WTC11 (cell line): ENCODE measurements around the gene DNAJC12. TPM values are rescaled to one million over a fixed set of nuclear protein-coding genes. Genes with fewer than 3 reads are reported as not detected.

ENCODE experiments used
- ATAC-seq: fragments of 200-7000 bp; cut with Tn5 transposase; 2 replicates; pipeline ENCODE4 v1.10.0; 2021; ENCODE audit warnings: mild to moderate bottlenecking, moderate library complexity
- CTCF ChIA-PET: fragments of 300-600 bp; sonication (Branson Sonifier 250); formaldehyde crosslinking; loops from one replicate; lab custom pipeline; 2021; ENCODE audit warnings: antibody characterized with exemption; lab: Charles Lee
- POLR2A ChIA-PET: fragments of 350-600 bp; sonication (Branson Sonifier 250); formaldehyde crosslinking; loops from one replicate; lab custom pipeline; 2021; ENCODE audit warnings: antibody characterized with exemption; lab: Charles Lee
- DNase-seq: peaks from one replicate; pipeline ENCODE4 v3.0.0; 2021; ENCODE audit warnings: low spot score
- H3K27ac Mint-ChIP-seq: 2 replicates; pipeline ENCODE4 v1.8.0; 2021; ENCODE audit warnings: mixed read lengths
- H3K27me3 Mint-ChIP-seq: 2 replicates; pipeline ENCODE4 v1.8.0; 2021; ENCODE audit warnings: low read depth, mild to moderate bottlenecking, moderate library complexity, mixed read lengths
- H3K36me3 Mint-ChIP-seq: 2 replicates; pipeline ENCODE4 v1.8.0; 2021; ENCODE audit warnings: mixed read lengths
- H3K4me1 Mint-ChIP-seq: 2 replicates; pipeline ENCODE4 v1.8.0; 2022; ENCODE audit warnings: mixed read lengths
- H3K4me3 Mint-ChIP-seq: 2 replicates; pipeline ENCODE4 v1.8.0; 2021; ENCODE audit warnings: mild to moderate bottlenecking, moderate library complexity, mixed read lengths
- H3K9me3 Mint-ChIP-seq: 2 replicates; pipeline ENCODE4 v1.8.0; 2021; ENCODE audit warnings: mixed read lengths
- ARID4B ChIP-seq: sonication (generic); formaldehyde crosslinking; IDR thresholded peaks from 2 replicates; pipeline ENCODE4 v1.8.0; 2023; ENCODE audit warnings: missing genetic modification reagents, mild to moderate bottlenecking, borderline replicate concordance
- ATF1 ChIP-seq: sonication (generic); formaldehyde crosslinking; IDR thresholded peaks from 2 replicates; pipeline ENCODE4 v1.8.1; 2023; ENCODE audit warnings: mild to moderate bottlenecking, moderate library complexity, missing genetic modification reagents
- CDX4 ChIP-seq: fragments of 250-450 bp; sonication (Bioruptor Pico); IDR thresholded peaks from 2 replicates; pipeline ENCODE4 v1.9.0; 2021; ENCODE audit warnings: moderate library complexity, mild to moderate bottlenecking, inconsistent platforms, borderline replicate concordance
- E2F4 ChIP-seq: sonication (generic); formaldehyde crosslinking; IDR thresholded peaks from 2 replicates; pipeline ENCODE4 v1.8.1; 2022; ENCODE audit warnings: low read depth, mild to moderate bottlenecking, moderate library complexity, missing genetic modification reagents, borderline replicate concordance
- E2F5 ChIP-seq: sonication (generic); formaldehyde crosslinking; IDR thresholded peaks from 2 replicates; pipeline ENCODE4 v1.8.1; 2022; ENCODE audit warnings: mild to moderate bottlenecking, moderate library complexity, missing genetic modification reagents
- ERG ChIP-seq: fragments of 250-450 bp; sonication (Bioruptor Pico); IDR thresholded peaks from 2 replicates; pipeline ENCODE4 v1.8.0; 2021; ENCODE audit warnings: mild to moderate bottlenecking
- ETV6 ChIP-seq: sonication (generic); formaldehyde crosslinking; IDR thresholded peaks from 2 replicates; pipeline ENCODE4 v1.8.1; 2022; ENCODE audit warnings: mild to moderate bottlenecking, missing genetic modification reagents
- GRHL2 ChIP-seq: fragments of 250-450 bp; sonication (Bioruptor Pico); IDR thresholded peaks from 2 replicates; pipeline ENCODE4 v1.8.0; 2022; ENCODE audit warnings: mild to moderate bottlenecking, moderate library complexity; ENCODE audit not compliant: insufficient replicate concordance, severe bottlenecking
- HMGA2 ChIP-seq: fragments of 250-450 bp; sonication (Bioruptor Pico); IDR thresholded peaks from 2 replicates; pipeline ENCODE4 v1.4.0; 2021; ENCODE audit warnings: mild to moderate bottlenecking, moderate library complexity
- MLX ChIP-seq: sonication (generic); formaldehyde crosslinking; IDR thresholded peaks from 2 replicates; pipeline ENCODE4 v1.8.1; 2023; ENCODE audit warnings: mild to moderate bottlenecking, missing genetic modification reagents, moderate library complexity
- MXD4 ChIP-seq: fragments of 250-450 bp; sonication (Bioruptor Pico); IDR thresholded peaks from 2 replicates; pipeline ENCODE4 v1.8.0; 2021; ENCODE audit warnings: mild to moderate bottlenecking, moderate library complexity, borderline replicate concordance
- NR2C2 ChIP-seq: sonication (generic); formaldehyde crosslinking; IDR thresholded peaks from 2 replicates; pipeline ENCODE4 v1.8.0; 2022; ENCODE audit warnings: mild to moderate bottlenecking, missing genetic modification reagents
- RELA ChIP-seq: sonication (generic); formaldehyde crosslinking; IDR thresholded peaks from 2 replicates; pipeline ENCODE4 v1.8.1; 2022; ENCODE audit warnings: missing genetic modification reagents, mild to moderate bottlenecking, borderline replicate concordance
- SOX15 ChIP-seq: fragments of 250-450 bp; sonication (Bioruptor Pico); IDR thresholded peaks from 2 replicates; pipeline ENCODE4 v1.9.0; 2021; ENCODE audit warnings: mild to moderate bottlenecking
- SP1 ChIP-seq: sonication (generic); formaldehyde crosslinking; conservative IDR thresholded peaks from 2 replicates; pipeline ENCODE4 v1.8.1; 2022; ENCODE audit warnings: missing genetic modification reagents
- TP53 ChIP-seq: sonication (generic); formaldehyde crosslinking; IDR thresholded peaks from 2 replicates; pipeline ENCODE4 v1.8.1; 2023; ENCODE audit warnings: mild to moderate bottlenecking, missing genetic modification reagents
- ZNF232 ChIP-seq: sonication (generic); formaldehyde crosslinking; IDR thresholded peaks from 2 replicates; pipeline ENCODE4 v1.8.0; 2022; ENCODE audit warnings: mild to moderate bottlenecking, missing genetic modification reagents
- ZNF281 ChIP-seq: sonication (generic); formaldehyde crosslinking; IDR thresholded peaks from 2 replicates; pipeline ENCODE4 v1.8.0; 2023; ENCODE audit warnings: mild to moderate bottlenecking, missing genetic modification reagents
- ZNF425 ChIP-seq: fragments of 250-450 bp; sonication (Bioruptor Pico); conservative IDR thresholded peaks from 2 replicates; pipeline ENCODE4 v1.9.0; 2021; ENCODE audit warnings: mild to moderate bottlenecking
- total RNA-seq: library from RNA; stranded (reverse); gene quantifications from 3 replicates; pipeline ENCODE4 v1.2.3, GENCODE V29; 2021

DNAJC12 gene
- total RNA-seq, 1 experiment from 2014 or later = 0.94 TPM

- H3K9me3 Mint-ChIP-seq = peaks cover 18% of the 10 kb centered on the region
- peaks cover 14% of the 10 kb centered on the region; the same call in 1 of the 2 replicates for H3K36me3 Mint-ChIP-seq
- no peak for TF ChIP-seq ARID4B
- no peak for TF ChIP-seq MLX (CRISPR knock-in tag)
- TF ChIP-seq RELA (CRISPR knock-in tag) = no peak
- TF ChIP-seq ATF1 = no peak
- no peak for TF ChIP-seq MXD4 (CRISPR knock-in tag)
- no peak for TF ChIP-seq ERG (CRISPR knock-in tag)
- no peak for TF ChIP-seq NR2C2 (CRISPR knock-in tag)
- TF ChIP-seq TP53 (CRISPR knock-in tag) = no peak
- TF ChIP-seq ETV6 (CRISPR knock-in tag) = no peak
- TF ChIP-seq, all 79 proteins: peak for 0
- POLR2A ChIA-PET = no interaction called here
- H3K27me3 Mint-ChIP-seq = no peaks in the 10 kb centered on the region; the same call in 1 of the 2 replicates
- ATAC-seq (no peak), DNase-seq (no peak)
- H3K27ac Mint-ChIP-seq = no peak overlapping the region
- no peaks in the 10 kb centered on the region for H3K4me1 Mint-ChIP-seq
- CTCF ChIA-PET = no interaction called here
- H3K4me3 Mint-ChIP-seq = no peak overlapping the region
Observed at GRCh38 chr10:67843284-67843683, 5.3 kb upstream of the DNAJC12 start.

GRCh38 chr10:67841737-67842136 lies 3.7 kb upstream of the DNAJC12 start:
- no peaks in the 10 kb centered on the region; the same call in 1 of the 2 replicates for H3K27me3 Mint-ChIP-seq
- H3K27ac Mint-ChIP-seq = no peak overlapping the region
- peaks cover 6% of the 10 kb centered on the region for H3K4me1 Mint-ChIP-seq
- ATAC-seq (no peak), DNase-seq (no peak)
- H3K4me3 Mint-ChIP-seq = no peak overlapping the region
- peaks cover 14% of the 10 kb centered on the region; the same call in 1 of the 2 replicates for H3K36me3 Mint-ChIP-seq
- peaks cover 18% of the 10 kb centered on the region for H3K9me3 Mint-ChIP-seq
- CTCF ChIA-PET = interaction anchor here (1.0 kb wide), 1 partner anchor 14 kb away, joined by 3 read pairs; no protein-coding TSS in a partner anchor
- POLR2A ChIA-PET = no interaction called here
- no peak for TF ChIP-seq ZNF281 (CRISPR knock-in tag)
- no peak for TF ChIP-seq CDX4 (CRISPR knock-in tag)
- no peak for TF ChIP-seq HMGA2
- no peak for TF ChIP-seq RELA (CRISPR knock-in tag)
- no peak for TF ChIP-seq MLX (CRISPR knock-in tag)
- no peak for TF ChIP-seq E2F5
- no peak for TF ChIP-seq NR2C2 (CRISPR knock-in tag)
- TF ChIP-seq ZNF232 (CRISPR knock-in tag) = no peak
- no peak for TF ChIP-seq GRHL2 (CRISPR knock-in tag)
- TF ChIP-seq SOX15 (CRISPR knock-in tag) = no peak
- no peak for TF ChIP-seq ZNF425
- no peak for TF ChIP-seq E2F4
- no peak for TF ChIP-seq SP1 (CRISPR knock-in tag)
